ENCODE measurements around the gene CEP85. TPM values are rescaled to one million over a fixed set of nuclear protein-coding genes. Genes with fewer than 3 reads are reported as not detected.
"Not testable (repeated sequence)": the region's sequence is repeated elsewhere in the genome, so short reads cannot be mapped to it uniquely, and the experiment has no call there.

CEP85 gene
- total RNA-seq, 1 donor from 2014 or later = 10.5 TPM

DNA sequence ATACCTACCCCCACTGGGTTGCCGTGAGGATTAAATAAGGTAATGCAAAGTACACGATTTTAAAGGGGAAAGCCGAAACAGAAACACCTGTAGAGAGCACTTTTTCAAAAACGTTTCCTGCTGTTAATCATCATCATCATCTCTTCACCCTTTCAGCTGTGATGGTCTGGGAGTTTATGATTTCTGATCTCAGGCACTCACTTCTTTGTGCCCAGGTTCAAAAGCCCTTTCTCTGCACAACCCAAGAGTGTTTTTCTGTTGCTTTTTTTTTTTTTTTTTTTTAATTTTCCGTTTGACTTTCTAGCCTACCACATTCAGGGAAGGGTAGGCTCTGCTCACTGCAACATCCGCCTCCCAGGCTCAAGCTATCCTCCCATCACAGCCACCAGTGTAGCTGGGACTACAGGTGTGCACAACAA, 73.4 kb downstream of the CEP85 start:
- no peaks in the 10 kb centered on the region for H4K20me1 ChIP-seq (ENCODE audit: insufficient read depth, low read length)
- H3K9me3 ChIP-seq (ENCODE audit: insufficient read depth, low read depth, low read length) = no peaks in the 10 kb centered on the region
- H3K4me1 ChIP-seq (ENCODE audit: insufficient read depth, low read length) = peaks cover 19% of the 10 kb centered on the region
- no peak overlapping the region for H3K4me2 ChIP-seq (ENCODE audit: low read length)
- no peak overlapping the region for H2AFZ ChIP-seq (ENCODE audit: low read depth, low read length)
- no peaks in the 10 kb centered on the region for H3K36me3 ChIP-seq (ENCODE audit: insufficient read depth, low read length)
- TF ChIP-seq, protein P1, sequence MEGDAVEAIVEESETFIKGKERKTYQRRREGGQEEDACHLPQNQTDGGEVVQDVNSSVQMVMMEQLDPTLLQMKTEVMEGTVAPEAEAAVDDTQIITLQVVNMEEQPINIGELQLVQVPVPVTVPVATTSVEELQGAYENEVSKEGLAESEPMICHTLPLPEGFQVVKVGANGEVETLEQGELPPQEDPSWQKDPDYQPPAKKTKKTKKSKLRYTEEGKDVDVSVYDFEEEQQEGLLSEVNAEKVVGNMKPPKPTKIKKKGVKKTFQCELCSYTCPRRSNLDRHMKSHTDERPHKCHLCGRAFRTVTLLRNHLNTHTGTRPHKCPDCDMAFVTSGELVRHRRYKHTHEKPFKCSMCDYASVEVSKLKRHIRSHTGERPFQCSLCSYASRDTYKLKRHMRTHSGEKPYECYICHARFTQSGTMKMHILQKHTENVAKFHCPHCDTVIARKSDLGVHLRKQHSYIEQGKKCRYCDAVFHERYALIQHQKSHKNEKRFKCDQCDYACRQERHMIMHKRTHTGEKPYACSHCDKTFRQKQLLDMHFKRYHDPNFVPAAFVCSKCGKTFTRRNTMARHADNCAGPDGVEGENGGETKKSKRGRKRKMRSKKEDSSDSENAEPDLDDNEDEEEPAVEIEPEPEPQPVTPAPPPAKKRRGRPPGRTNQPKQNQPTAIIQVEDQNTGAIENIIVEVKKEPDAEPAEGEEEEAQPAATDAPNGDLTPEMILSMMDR (IDR thresholded peaks at IDR 0.05; ENCODE audit: insufficient read depth, low read depth, low read length) = no peak
- TF ChIP-seq EZH2 (IDR thresholded peaks at IDR 0.05; ENCODE audit: insufficient read depth, low read length) = no peak
- DNase-seq (ENCODE audit: low read depth) = no peak
- Mint-ChIP-seq H3K9me3 (ENCODE audit: unreplicated experiment) (no peaks in the 10 kb centered on the region), H3K4me1 (ENCODE audit: low read depth, unreplicated experiment) (peaks cover 16% of the 10 kb centered on the region), H3K4me3 (ENCODE audit: unreplicated experiment) (peak overlapping the region; percentile 34), H3K27ac (ENCODE audit: unreplicated experiment) (no peak overlapping the region), H3K36me3 (ENCODE audit: low read depth, unreplicated experiment) (no peaks in the 10 kb centered on the region), H3K27me3 (ENCODE audit: low read depth, unreplicated experiment) (peaks cover 7% of the 10 kb centered on the region)
- H3K27me3 ChIP-seq (ENCODE audit: insufficient read depth, low read length) = no peaks in the 10 kb centered on the region
- no peak overlapping the region for H3K9ac ChIP-seq (ENCODE audit: low read length)
- no peak for FAIRE-seq
- H3K27ac ChIP-seq (ENCODE audit: low read depth, low read length) = no peak overlapping the region
- no peak overlapping the region for H3K4me3 ChIP-seq (ENCODE audit: insufficient read depth, low read depth, low read length)
- peaks cover 7% of the 10 kb centered on the region for H3K79me2 ChIP-seq (ENCODE audit: insufficient read depth, low read length)

DNA sequence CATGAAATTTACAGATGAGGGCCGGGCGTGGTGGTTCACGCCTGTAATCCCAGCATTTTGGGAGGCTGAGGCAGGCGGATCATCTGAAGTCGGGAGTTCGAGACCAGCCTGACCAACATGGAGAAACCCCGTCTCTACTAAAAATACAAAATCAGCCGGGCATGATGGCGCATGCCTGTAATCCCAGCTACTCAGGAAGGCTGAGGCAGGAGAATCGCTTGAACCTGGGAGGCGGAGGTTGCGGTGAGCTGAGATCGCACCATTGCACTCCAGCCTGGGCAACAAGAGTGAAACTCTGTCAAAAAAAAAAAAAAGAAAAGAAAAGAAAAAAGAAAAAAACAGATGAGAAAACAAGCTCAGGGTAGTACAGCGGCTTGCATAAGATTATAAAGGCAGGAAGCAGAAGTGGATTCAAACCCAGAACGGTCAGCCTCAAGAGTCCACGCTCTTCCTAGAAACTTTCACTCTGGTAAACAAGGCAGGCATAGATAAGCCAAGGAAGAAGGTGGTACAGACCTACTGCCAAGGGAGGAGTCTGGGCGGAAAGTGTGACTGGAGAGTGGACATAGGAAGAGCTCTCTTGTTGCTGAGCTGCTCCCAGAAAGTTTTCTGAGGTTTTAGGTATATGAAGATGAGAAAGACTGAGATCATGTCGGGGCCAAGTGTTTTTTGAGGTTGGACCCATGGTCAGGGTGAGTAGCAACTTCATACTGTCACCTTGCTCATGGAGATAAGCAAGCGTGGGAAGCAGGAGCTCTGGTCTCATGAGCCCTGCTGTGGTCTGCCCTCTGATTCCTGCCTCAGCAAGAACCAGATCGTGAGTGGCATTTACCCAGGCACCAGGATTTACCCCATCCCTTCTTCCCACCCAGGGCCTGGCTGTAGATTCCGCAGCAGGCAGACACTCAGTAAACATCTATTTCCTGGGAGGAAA, 74.2 kb downstream of the CEP85 start:
- not testable (repeated sequence) for H3K27ac ChIP-seq (ENCODE audit: low read depth, low read length); H3K27me3 ChIP-seq (ENCODE audit: insufficient read depth, low read length); H4K20me1 ChIP-seq (ENCODE audit: insufficient read depth, low read length); H3K9ac ChIP-seq (ENCODE audit: low read length); H3K9me3 ChIP-seq (ENCODE audit: insufficient read depth, low read depth, low read length); DNase-seq (ENCODE audit: low read depth); H3K9me3 Mint-ChIP-seq (ENCODE audit: unreplicated experiment); H3K4me1 Mint-ChIP-seq (ENCODE audit: low read depth, unreplicated experiment); H3K36me3 Mint-ChIP-seq (ENCODE audit: low read depth, unreplicated experiment); FAIRE-seq; H3K79me2 ChIP-seq (ENCODE audit: insufficient read depth, low read length); H3K4me1 ChIP-seq (ENCODE audit: insufficient read depth, low read length); H3K36me3 ChIP-seq (ENCODE audit: insufficient read depth, low read length); H3K4me3 ChIP-seq (ENCODE audit: insufficient read depth, low read depth, low read length); H3K4me2 ChIP-seq (ENCODE audit: low read length); H3K4me3 Mint-ChIP-seq (ENCODE audit: unreplicated experiment)
- peak overlapping the region; percentile 32 for H2AFZ ChIP-seq (ENCODE audit: low read depth, low read length)
- H3K27ac Mint-ChIP-seq (ENCODE audit: unreplicated experiment) = peak overlapping the region; percentile 81
- H3K27me3 Mint-ChIP-seq (ENCODE audit: low read depth, unreplicated experiment) = peaks cover 11% of the 10 kb centered on the region

DNA sequence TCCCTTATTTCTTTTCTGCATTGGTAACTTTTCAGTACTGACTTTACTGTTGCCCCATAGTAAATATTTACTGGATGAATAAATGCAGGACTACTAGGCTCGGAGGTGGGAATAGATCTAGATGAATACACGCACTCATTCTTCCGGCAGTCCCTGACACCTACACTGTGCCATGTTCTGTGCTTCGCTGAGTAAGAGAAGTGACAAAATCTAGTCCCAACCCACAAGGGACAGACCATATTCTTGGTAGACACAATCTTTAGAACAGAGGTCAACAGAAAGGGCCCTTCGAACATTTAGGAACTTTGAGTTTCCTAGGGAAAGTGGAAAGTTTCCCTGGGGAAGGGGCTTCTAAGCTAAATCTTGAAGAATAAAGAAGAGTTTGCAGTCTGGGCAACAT, 80.5 kb downstream of the CEP85 start:
- Mint-ChIP-seq H3K27ac (ENCODE audit: unreplicated experiment) (no peak overlapping the region), H3K9me3 (ENCODE audit: unreplicated experiment) (no peaks in the 10 kb centered on the region), H3K4me3 (ENCODE audit: unreplicated experiment) (no peak overlapping the region), H3K36me3 (ENCODE audit: low read depth, unreplicated experiment) (no peaks in the 10 kb centered on the region), H3K4me1 (ENCODE audit: low read depth, unreplicated experiment) (peaks cover 4% of the 10 kb centered on the region), H3K27me3 (ENCODE audit: low read depth, unreplicated experiment) (peaks cover 21% of the 10 kb centered on the region)
- TF ChIP-seq, protein P1 (IDR thresholded peaks at IDR 0.05; ENCODE audit: insufficient read depth, low read depth, low read length) = no peak
- no peak for TF ChIP-seq EZH2 (IDR thresholded peaks at IDR 0.05; ENCODE audit: insufficient read depth, low read length)
- H3K4me3 ChIP-seq (ENCODE audit: insufficient read depth, low read depth, low read length) = no peak overlapping the region
- no peaks in the 10 kb centered on the region for H3K36me3 ChIP-seq (ENCODE audit: insufficient read depth, low read length)
- H2AFZ ChIP-seq (ENCODE audit: low read depth, low read length) = no peak overlapping the region
- no peaks in the 10 kb centered on the region for H3K79me2 ChIP-seq (ENCODE audit: insufficient read depth, low read length)
- H3K9ac ChIP-seq (ENCODE audit: low read length) = no peak overlapping the region
- H3K27me3 ChIP-seq (ENCODE audit: insufficient read depth, low read length) = peaks cover 3% of the 10 kb centered on the region
- H4K20me1 ChIP-seq (ENCODE audit: insufficient read depth, low read length) = no peaks in the 10 kb centered on the region
- H3K27ac ChIP-seq (ENCODE audit: low read depth, low read length) = no peak overlapping the region
- H3K4me2 ChIP-seq (ENCODE audit: low read length) = no peak overlapping the region
- no peaks in the 10 kb centered on the region for H3K4me1 ChIP-seq (ENCODE audit: insufficient read depth, low read length)
- DNase-seq (ENCODE audit: low read depth) = no peak
- no peak for FAIRE-seq
- H3K9me3 ChIP-seq (ENCODE audit: insufficient read depth, low read depth, low read length) = no peaks in the 10 kb centered on the region
